ENCODE results near the gene FYN. TPM values are rescaled to one million over a fixed set of nuclear protein-coding genes. Genes with fewer than 3 reads are reported as not detected.

FYN gene
- total and polyA plus RNA-seq, 2 experiments from 2014 or later, result 58.6 to 166 TPM

GRCh38 chr6:111818539-111819226 lies 54.6 kb downstream of the FYN start:
- no peaks in the 10 kb centered on the region for H3K27me3 ChIP-seq (replicated peaks; ENCODE audit: insufficient read depth)
- no peak overlapping the region for H3K27ac ChIP-seq
- no peak overlapping the region for H3K4me2 ChIP-seq (ENCODE audit: unreplicated experiment)
- peak; percentile 43 for DNase-seq
- peaks cover 41% of the 10 kb centered on the region for H3K4me1 ChIP-seq (ENCODE audit: insufficient read depth)
- H3K4me3 ChIP-seq, result no peak overlapping the region
- 13% methylated on average over 5 of the region's 5 CpGs for WGBS, 2 experiments (ENCODE audit: low coverage in 1 of 2, low lambda C conversion rate in 2 of 2, missing lambda C conversion rate in 2 of 2)
- in situ Hi-C loops (cut with MboI), result no loop called here
- no peak overlapping the region for H2AFZ ChIP-seq
- no peaks in the 10 kb centered on the region for H3K9me2 ChIP-seq (ENCODE audit: insufficient read depth)
- H3K79me2 ChIP-seq (ENCODE audit: insufficient read depth), result peaks cover 97% of the 10 kb centered on the region
- TF ChIP-seq EZH2phosphoT487 (IDR thresholded peaks at IDR 0.05; ENCODE audit: insufficient read depth, low read depth) (no peak), EZH2 (IDR thresholded peaks at IDR 0.05; ENCODE audit: insufficient read depth, poor library complexity, severe bottlenecking) (no peak)
- no peaks in the 10 kb centered on the region for H4K20me1 ChIP-seq (ENCODE audit: insufficient read depth)
- 0 out of 2 replicates have a peak, but pooled peaks cover 2% of the 10 kb centered on the region for H3K36me3 ChIP-seq (ENCODE audit: low read depth)
- no peak overlapping the region for H3K9ac ChIP-seq
- H3K9me3 ChIP-seq (ENCODE audit: low read depth), result no peaks in the 10 kb centered on the region
- H3F3A ChIP-seq (ENCODE audit: insufficient read depth), result peaks cover 16% of the 10 kb centered on the region

GRCh38 chr6:111817451-111818120 lies 55.7 kb downstream of the FYN start:
- no peak overlapping the region for H3K4me3 ChIP-seq
- H3K9ac ChIP-seq, result no peak overlapping the region
- H2AFZ ChIP-seq, result no peak overlapping the region
- no peak for TF ChIP-seq EZH2 (IDR thresholded peaks at IDR 0.05; ENCODE audit: insufficient read depth, poor library complexity, severe bottlenecking)
- no peak for TF ChIP-seq EZH2phosphoT487 (IDR thresholded peaks at IDR 0.05; ENCODE audit: insufficient read depth, low read depth)
- H3K9me2 ChIP-seq (ENCODE audit: insufficient read depth), result no peaks in the 10 kb centered on the region
- in situ Hi-C loops (cut with MboI), result no loop called here
- H4K20me1 ChIP-seq (ENCODE audit: insufficient read depth), result no peaks in the 10 kb centered on the region
- H3K4me1 ChIP-seq (ENCODE audit: insufficient read depth), result peaks cover 41% of the 10 kb centered on the region
- 36 to 39% methylated on average over 6 of the region's 6 CpGs for WGBS, 2 experiments (ENCODE audit: low coverage in 1 of 2, low lambda C conversion rate in 2 of 2, missing lambda C conversion rate in 2 of 2)
- H3K9me3 ChIP-seq (ENCODE audit: low read depth), result no peaks in the 10 kb centered on the region
- H3K4me2 ChIP-seq (ENCODE audit: unreplicated experiment), result no peak overlapping the region
- H3K27ac ChIP-seq, result no peak overlapping the region
- 0 out of 2 replicates have a peak, but pooled peaks cover 2% of the 10 kb centered on the region for H3K36me3 ChIP-seq (ENCODE audit: low read depth)
- H3K79me2 ChIP-seq (ENCODE audit: insufficient read depth), result peaks cover 89% of the 10 kb centered on the region
- no peaks in the 10 kb centered on the region for H3K27me3 ChIP-seq (replicated peaks; ENCODE audit: insufficient read depth)
- peaks cover 16% of the 10 kb centered on the region for H3F3A ChIP-seq (ENCODE audit: insufficient read depth)
- DNase-seq, result no peak

- Histone ChIP-seq H4K20me1 (ENCODE audit: insufficient read depth) (no peaks in the 10 kb centered on the region), H3K4me2 (ENCODE audit: unreplicated experiment) (peak overlapping the region; percentile 64), H3K27ac (peak overlapping the region; percentile 57), H3K4me3 (no peak overlapping the region), H3K79me2 (ENCODE audit: insufficient read depth) (peaks cover 85% of the 10 kb centered on the region), H3K27me3 (replicated peaks; ENCODE audit: insufficient read depth) (no peaks in the 10 kb centered on the region), H3K9me3 (ENCODE audit: low read depth) (no peaks in the 10 kb centered on the region), H3F3A (ENCODE audit: insufficient read depth) (peaks cover 25% of the 10 kb centered on the region), H3K9me2 (ENCODE audit: insufficient read depth) (no peaks in the 10 kb centered on the region), H3K36me3 (ENCODE audit: low read depth) (0 out of 2 replicates have a peak, but pooled peaks cover 4% of the 10 kb centered on the region), H3K4me1 (ENCODE audit: insufficient read depth) (peaks cover 52% of the 10 kb centered on the region), H2AFZ (no peak overlapping the region), H3K9ac (no peak overlapping the region)
- 26 to 29% methylated on average over 8 of the region's 8 CpGs for WGBS, 2 experiments (ENCODE audit: low coverage in 1 of 2, low lambda C conversion rate in 2 of 2, missing lambda C conversion rate in 2 of 2)
- in situ Hi-C loops (cut with MboI), result no loop called here
- TF ChIP-seq EZH2 (IDR thresholded peaks at IDR 0.05; ENCODE audit: insufficient read depth, poor library complexity, severe bottlenecking), result no peak
- no peak for TF ChIP-seq EZH2phosphoT487 (IDR thresholded peaks at IDR 0.05; ENCODE audit: insufficient read depth, low read depth)
- peak; percentile 57 for DNase-seq
These were observed 59.5 kb downstream of the FYN start for GRCh38 chr6:111813677-111814310.

GRCh38 chr6:111813237-111813636 lies 60.0 kb downstream of the FYN start:
- H3K36me3 ChIP-seq (ENCODE audit: low read depth), result 0 out of 2 replicates have a peak, but pooled peaks cover 5% of the 10 kb centered on the region
- in situ Hi-C loops (cut with MboI), result no loop called here
- peak; percentile 76 for DNase-seq
- peaks cover 46% of the 10 kb centered on the region for H3K4me1 ChIP-seq (ENCODE audit: insufficient read depth)
- H3K27me3 ChIP-seq (replicated peaks; ENCODE audit: insufficient read depth), result no peaks in the 10 kb centered on the region
- no peak overlapping the region for H3K4me3 ChIP-seq
- no peaks in the 10 kb centered on the region for H3K9me2 ChIP-seq (ENCODE audit: insufficient read depth)
- H3K4me2 ChIP-seq (ENCODE audit: unreplicated experiment), result peak overlapping the region; percentile 64
- H3K27ac ChIP-seq, result peak overlapping the region; percentile 57
- no peaks in the 10 kb centered on the region for H3K9me3 ChIP-seq (ENCODE audit: low read depth)
- peaks cover 25% of the 10 kb centered on the region for H3F3A ChIP-seq (ENCODE audit: insufficient read depth)
- H3K79me2 ChIP-seq (ENCODE audit: insufficient read depth), result peaks cover 85% of the 10 kb centered on the region
- H4K20me1 ChIP-seq (ENCODE audit: insufficient read depth), result no peaks in the 10 kb centered on the region
- TF ChIP-seq EZH2 (IDR thresholded peaks at IDR 0.05; ENCODE audit: insufficient read depth, poor library complexity, severe bottlenecking) (no peak), EZH2phosphoT487 (IDR thresholded peaks at IDR 0.05; ENCODE audit: insufficient read depth, low read depth) (no peak)
- H2AFZ ChIP-seq, result no peak overlapping the region
- H3K9ac ChIP-seq, result no peak overlapping the region
